ENCODE results near the gene CENPM. TPM values are rescaled to one million over a fixed set of nuclear protein-coding genes. Genes with fewer than 3 reads are reported as not detected.

Gene CENPM
- total and polyA plus RNA-seq, 5 donors: 0.23 to 1.8 (median 1.4) TPM; not detected in 2

DNA sequence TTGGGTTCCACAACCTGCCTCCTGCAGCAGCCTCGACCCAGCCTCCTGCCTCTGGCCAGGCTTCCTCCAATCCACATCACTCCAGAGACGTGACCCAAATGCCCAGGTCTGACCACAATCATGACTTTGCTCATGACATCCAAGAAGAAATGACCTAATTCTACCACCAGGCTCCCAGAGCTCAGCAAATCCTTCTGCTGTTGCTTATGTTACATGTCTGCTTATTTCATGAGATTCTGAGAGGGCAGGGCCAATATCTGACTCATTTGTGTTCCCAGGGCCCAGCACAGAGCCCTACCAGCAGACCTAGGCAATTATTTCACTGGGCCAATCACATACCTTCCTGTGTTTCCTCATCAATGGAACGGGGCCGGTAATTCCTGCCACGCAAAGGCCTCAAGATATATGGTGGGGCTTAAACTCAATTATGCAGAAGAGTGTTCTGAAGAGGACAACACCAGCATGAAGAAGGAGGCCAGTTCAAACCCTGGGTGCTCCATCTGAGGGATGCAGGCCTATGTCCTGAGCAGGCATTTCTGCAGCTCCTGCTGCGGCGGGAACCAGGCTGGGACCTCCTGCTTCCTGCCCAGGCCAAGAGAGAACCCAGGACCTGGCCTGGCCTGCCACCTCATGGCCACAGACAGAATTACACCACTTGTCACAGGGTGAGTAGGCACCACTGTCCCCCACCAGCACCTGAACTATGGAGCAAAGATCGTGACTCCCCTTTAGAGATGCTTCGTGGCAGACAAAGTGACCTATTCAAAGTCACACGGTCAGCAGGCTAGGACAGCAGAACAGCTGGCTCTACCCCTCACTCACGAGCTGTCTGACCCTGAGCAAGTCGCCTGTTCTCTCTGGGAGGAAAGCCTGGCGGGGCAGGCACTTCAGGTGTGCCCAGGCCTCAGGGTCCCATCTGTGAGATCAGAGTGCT is 5.9 kb downstream of the CENPM start:
- no peaks in the 10 kb centered on the region for H3K9me3 ChIP-seq (ENCODE audit: control insufficient read depth, low read length)
- H3K4me1 ChIP-seq (ENCODE audit: control insufficient read depth, insufficient read depth, low read length): peaks cover 2% of the 10 kb centered on the region
- H3K4me3 ChIP-seq (ENCODE audit: low read length): no peak overlapping the region
- ATAC-seq (peak; percentile 86 to 90), DNase-seq (peak; percentile 84 to 93 (median 92))
- H3K27me3 ChIP-seq (ENCODE audit: control insufficient read depth, insufficient read depth): no peaks in the 10 kb centered on the region
- H3K27ac ChIP-seq (ENCODE audit: low read length): no peak overlapping the region
- WGBS: 43% methylated on average over 13 of the region's 13 CpGs
- intact Hi-C loops (cut with DNase I): loop anchor here (2.0 to 5.0 kb wide), 6 partner anchors 118 to 246 kb away; partner anchors contain the start of gene MEI1 (in 1 of the 4)

DNA sequence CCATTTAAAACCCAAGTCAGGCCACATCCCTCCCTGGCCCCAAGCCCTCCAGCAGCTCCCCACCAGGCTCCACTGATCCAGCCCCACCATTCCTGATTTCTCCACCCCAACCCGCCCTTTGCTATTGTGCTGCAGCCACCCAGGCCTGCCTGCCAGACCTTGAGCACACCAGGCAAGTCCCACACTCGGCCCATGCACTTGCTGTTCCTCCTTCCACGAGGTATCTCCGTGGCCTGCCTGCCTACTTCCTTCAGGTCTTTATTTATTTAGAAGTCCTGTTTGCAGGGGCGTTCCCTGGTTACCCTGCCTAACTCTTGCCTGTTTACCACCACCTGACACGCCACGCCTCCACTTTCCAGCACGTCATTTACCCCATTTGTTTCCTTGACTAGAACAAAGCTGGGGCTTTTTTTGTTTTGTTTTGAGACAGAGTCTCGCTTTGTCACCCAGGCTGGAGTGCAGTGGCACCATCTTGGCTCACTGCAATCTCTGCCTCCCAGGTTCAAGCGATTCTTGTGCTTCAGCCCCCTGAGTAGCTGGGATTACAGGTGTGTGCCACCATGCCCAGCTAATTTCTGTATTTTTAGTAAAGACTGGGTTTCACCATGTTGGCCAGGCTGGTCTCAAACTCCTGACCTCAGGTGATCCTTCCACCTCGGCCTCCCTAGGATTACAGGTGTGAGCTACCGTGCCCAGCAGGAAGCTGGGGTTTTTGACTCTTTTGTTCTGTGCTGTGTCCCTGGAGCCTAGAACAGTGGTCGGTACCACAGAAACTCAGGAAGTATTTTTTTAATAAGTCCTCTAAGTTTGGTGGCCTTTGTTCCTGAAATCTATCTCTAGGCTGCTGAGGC is 6.7 kb downstream of the CENPM start:
- 83% methylated on average over 13 of the region's 13 CpGs for WGBS
- H3K4me3 ChIP-seq (ENCODE audit: low read length): no peak overlapping the region
- ATAC-seq (no peak), DNase-seq (no peak)
- peaks cover 2% of the 10 kb centered on the region for H3K4me1 ChIP-seq (ENCODE audit: control insufficient read depth, insufficient read depth, low read length)
- intact Hi-C loops (cut with DNase I): loop anchor here (2.0 to 5.0 kb wide), 6 partner anchors 117 to 245 kb away; partner anchors contain the start of gene MEI1 (in 1 of the 4)
- no peaks in the 10 kb centered on the region for H3K9me3 ChIP-seq (ENCODE audit: control insufficient read depth, low read length)
- no peaks in the 10 kb centered on the region for H3K27me3 ChIP-seq (ENCODE audit: control insufficient read depth, insufficient read depth)
- H3K27ac ChIP-seq (ENCODE audit: low read length): no peak overlapping the region

DNA sequence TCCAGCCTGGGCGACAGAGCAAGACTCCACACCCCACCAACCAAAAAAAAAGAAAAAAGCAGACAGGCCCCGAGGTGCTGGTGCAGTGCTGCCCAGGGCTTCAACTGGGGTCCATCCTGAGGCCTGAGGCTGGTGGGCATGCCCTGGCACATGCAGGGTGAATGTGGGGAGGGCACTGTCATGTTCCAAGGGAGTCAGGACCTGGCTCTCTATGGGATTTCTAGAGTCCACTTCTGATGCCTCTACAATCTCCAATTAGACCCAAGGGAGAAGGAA is 10.1 kb downstream of the CENPM start:
- H3K27ac ChIP-seq (ENCODE audit: low read length): no peak overlapping the region
- WGBS: 92% methylated on average over 2 of the region's 2 CpGs
- ATAC-seq: no peak
- no peak overlapping the region for H3K4me3 ChIP-seq (ENCODE audit: low read length)
- intact Hi-C loops (cut with DNase I): no loop called here
- peaks cover 2% of the 10 kb centered on the region for H3K4me1 ChIP-seq (ENCODE audit: control insufficient read depth, insufficient read depth, low read length)
- H3K9me3 ChIP-seq (ENCODE audit: control insufficient read depth, low read length): no peaks in the 10 kb centered on the region
- no peaks in the 10 kb centered on the region for H3K27me3 ChIP-seq (ENCODE audit: control insufficient read depth, insufficient read depth)
- DNase-seq: no peak

DNA sequence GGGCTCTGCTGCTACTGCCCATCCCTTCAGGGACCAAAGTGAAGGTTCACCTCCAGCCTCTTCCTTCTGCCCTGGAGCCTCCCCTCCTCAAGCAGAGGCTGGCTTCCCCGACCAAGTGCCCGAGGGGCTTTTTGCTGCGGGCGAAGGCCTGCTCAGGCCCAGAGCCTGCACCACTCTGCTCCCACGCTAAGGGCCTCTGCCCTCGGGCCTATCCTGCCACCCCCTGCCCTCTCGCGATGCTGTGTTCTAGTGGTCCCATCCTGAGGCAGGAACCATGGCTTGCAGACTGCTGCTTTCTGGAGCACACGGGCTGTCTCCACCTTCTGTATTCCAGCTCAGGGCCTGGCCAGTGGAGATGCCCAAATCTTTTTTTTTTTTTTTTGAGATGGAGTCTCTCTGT is 11.4 kb downstream of the CENPM start:
- Histone ChIP-seq H3K27me3 (ENCODE audit: control insufficient read depth, insufficient read depth) (no peaks in the 10 kb centered on the region), H3K4me3 (ENCODE audit: low read length) (no peak overlapping the region), H3K4me1 (ENCODE audit: control insufficient read depth, insufficient read depth, low read length) (peaks cover 2% of the 10 kb centered on the region), H3K27ac (ENCODE audit: low read length) (peak overlapping the region; percentile 13), H3K9me3 (ENCODE audit: control insufficient read depth, low read length) (no peaks in the 10 kb centered on the region)
- no peak for ATAC-seq
- DNase-seq: no peak
- intact Hi-C loops (cut with DNase I): no loop called here
- WGBS: 88% methylated on average over 9 of the region's 9 CpGs

DNA sequence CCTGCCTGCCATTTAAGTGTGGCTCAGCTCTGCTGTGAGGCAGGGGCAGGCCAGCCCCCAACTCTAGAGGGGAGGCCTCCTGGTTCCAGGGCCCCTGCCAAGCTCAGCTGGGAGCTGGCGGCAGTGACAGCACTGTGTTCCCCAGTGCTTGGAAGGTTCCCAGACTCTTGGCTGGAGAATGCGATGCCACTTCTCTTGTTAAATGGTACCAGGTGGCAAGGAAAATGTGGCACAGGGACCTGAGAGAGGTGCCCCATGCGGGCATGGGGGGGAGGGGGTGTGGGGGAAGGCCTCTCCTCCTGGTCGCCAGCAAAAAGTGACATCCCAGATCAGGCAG is 12.0 kb downstream of the CENPM start:
- intact Hi-C loops (cut with DNase I): no loop called here
- 70% methylated on average over 4 of the region's 4 CpGs for WGBS

DNA sequence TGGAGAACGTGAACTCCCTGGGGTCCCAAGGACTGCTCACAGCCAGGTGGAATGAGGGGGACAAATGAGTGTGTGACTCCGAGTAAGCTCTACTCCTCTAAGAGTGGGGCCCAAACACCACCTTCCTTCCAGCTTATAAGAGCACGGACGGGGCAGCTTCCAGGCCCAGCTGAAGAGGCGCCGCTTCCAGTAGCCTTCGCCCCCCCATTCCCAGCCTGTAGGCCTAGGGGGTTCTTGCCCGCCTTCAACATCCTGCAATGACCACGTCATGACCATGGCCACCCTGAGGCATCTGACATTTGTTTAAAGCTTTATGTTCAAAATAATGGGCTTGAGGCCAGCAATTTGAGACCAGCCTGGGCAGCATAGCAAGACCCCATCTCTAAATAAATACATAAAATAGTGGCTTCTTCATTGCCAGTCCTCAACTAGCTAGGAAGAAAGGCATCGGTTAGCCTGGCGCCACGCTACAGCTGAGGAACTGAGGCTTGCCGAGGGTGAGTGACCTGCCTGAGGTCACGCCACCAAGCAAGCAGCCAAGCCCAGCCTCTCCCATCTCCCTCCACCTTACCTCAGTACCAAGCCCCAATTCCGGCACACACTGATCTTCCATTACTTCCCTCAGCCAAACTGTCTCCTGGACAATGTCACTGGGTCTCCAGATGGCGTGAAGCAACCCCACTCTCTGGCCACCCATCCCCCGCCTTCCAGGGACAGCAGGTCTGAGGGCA is 12.5 kb downstream of the CENPM start:
- H3K27me3 ChIP-seq (ENCODE audit: control insufficient read depth, insufficient read depth): no peaks in the 10 kb centered on the region
- no peak for ATAC-seq
- intact Hi-C loops (cut with DNase I): no loop called here
- H3K27ac ChIP-seq (ENCODE audit: low read length): peak overlapping the region; percentile 4
- 94% methylated on average over 17 of the region's 17 CpGs for WGBS
- H3K4me3 ChIP-seq (ENCODE audit: low read length): no peak overlapping the region
- no peaks in the 10 kb centered on the region for H3K9me3 ChIP-seq (ENCODE audit: control insufficient read depth, low read length)
- peaks cover 1% of the 10 kb centered on the region for H3K4me1 ChIP-seq (ENCODE audit: control insufficient read depth, insufficient read depth, low read length)
- peak in 1 of 3 donors; percentile 21 for DNase-seq

More for the DNA sequence above, 12.0 kb downstream of the CENPM start:
- DNase-seq (peak in 1 of 3 donors; percentile 64), ATAC-seq (peak; percentile 43 to 57)
- Histone ChIP-seq H3K9me3 (ENCODE audit: control insufficient read depth, low read length) (no peaks in the 10 kb centered on the region), H3K4me1 (ENCODE audit: control insufficient read depth, insufficient read depth, low read length) (peaks cover 2% of the 10 kb centered on the region), H3K27ac (ENCODE audit: low read length) (peak overlapping the region; percentile 4), H3K27me3 (ENCODE audit: control insufficient read depth, insufficient read depth) (no peaks in the 10 kb centered on the region), H3K4me3 (ENCODE audit: low read length) (no peak overlapping the region)

DNA sequence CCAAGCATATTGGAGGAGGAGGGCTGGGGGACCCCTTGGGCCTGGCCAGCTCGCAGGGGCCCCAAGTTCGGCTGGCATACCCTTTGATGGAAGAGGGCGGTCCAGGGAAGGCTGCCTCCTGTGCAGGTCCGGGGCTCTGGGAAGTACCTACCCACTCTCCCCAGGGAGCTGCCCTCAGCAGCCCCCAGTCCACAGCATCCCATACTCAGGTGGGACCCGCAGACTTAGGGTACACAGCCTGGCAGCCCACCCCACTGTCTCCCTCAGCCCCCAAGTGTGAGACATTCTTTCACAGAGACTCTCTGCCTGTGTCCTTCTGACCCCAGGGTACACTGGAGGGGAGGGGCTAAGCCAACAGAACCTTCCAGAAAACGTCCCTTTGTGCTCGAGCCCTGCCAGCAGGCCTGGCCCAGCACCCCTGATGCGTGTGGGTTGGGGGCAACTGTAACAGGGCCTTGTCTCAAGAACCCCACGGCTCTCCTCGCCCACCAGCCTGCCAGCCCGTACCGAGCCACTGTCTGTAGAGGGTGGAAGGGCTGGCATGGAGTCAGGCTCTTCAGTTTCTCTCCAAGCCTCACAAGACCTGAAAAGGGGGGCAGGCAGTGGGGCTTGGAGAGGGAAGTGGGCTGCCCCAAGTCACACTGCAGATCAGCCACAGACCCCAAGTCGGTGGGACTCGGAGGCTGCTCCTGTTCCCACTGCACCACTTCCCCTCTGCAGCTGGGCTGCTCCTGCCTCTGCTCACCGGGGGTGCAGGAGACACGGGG is 13.4 kb downstream of the CENPM start:
- intact Hi-C loops (cut with DNase I): no loop called here

DNA sequence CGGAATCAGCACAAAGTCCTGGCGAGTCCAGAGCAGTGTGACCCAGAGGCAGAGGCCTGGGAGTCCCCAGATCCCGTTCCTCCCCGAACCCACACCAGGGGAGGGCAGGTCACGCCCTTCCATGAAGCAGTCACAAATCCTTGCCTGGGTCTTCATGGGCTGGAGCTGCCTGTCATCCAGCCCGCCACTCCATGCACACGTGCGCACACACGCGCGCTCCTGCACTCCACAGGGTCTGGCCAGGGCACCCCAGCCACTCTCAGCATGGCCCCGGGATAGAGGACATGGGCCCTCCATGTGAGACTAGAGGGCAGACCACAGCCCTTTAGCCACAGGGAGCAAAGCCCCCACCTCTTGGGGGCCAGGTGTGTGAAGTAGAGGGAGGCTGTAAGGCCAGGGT is 14.6 kb downstream of the CENPM start:
- no peak overlapping the region for H3K4me3 ChIP-seq (ENCODE audit: low read length)
- intact Hi-C loops (cut with DNase I): no loop called here
- ATAC-seq: no peak
- H3K9me3 ChIP-seq (ENCODE audit: control insufficient read depth, low read length): no peaks in the 10 kb centered on the region
- no peaks in the 10 kb centered on the region for H3K27me3 ChIP-seq (ENCODE audit: control insufficient read depth, insufficient read depth)
- no peak overlapping the region for H3K27ac ChIP-seq (ENCODE audit: low read length)
- H3K4me1 ChIP-seq (ENCODE audit: control insufficient read depth, insufficient read depth, low read length): no peaks in the 10 kb centered on the region
- 94% methylated on average over 12 of the region's 12 CpGs for WGBS
- peak in 1 of 3 donors; percentile 39 for DNase-seq

More for the DNA sequence above, 13.4 kb downstream of the CENPM start:
- H3K4me3 ChIP-seq (ENCODE audit: low read length): no peak overlapping the region
- no peaks in the 10 kb centered on the region for H3K4me1 ChIP-seq (ENCODE audit: control insufficient read depth, insufficient read depth, low read length)
- H3K9me3 ChIP-seq (ENCODE audit: control insufficient read depth, low read length): no peaks in the 10 kb centered on the region
- no peak overlapping the region for H3K27ac ChIP-seq (ENCODE audit: low read length)
- no peak for ATAC-seq
- peak in 2 of 3 donors; percentile 21 to 36 for DNase-seq
- no peaks in the 10 kb centered on the region for H3K27me3 ChIP-seq (ENCODE audit: control insufficient read depth, insufficient read depth)
- WGBS: 79% methylated on average over 16 of the region's 16 CpGs

DNA sequence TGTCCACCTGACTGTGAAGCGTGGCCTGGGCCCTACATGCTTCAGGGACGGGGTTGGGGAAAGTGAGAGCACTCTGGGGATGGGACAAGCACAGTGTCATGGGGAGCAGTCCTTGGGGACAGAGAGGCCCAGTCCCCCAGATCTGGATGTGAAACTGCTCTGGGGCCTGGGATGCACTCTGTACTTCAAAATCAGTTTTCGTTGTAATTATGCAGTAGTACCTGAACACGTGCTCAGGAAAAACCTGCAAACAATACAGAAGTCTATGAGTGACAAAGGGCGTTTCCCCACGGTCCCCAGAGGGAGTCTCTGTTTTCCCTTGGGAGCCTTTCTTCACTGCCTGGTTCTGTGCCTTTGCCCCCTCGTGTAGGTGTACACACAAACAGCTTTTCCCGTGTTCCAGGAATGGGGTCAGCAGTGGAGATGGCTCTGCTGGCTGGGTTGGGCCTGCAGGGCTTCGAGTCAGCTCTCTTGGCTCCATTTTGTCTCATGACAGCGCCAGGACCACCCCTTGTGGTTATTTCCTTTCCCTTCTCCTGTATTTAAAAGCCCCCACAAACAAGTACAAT is 15.2 kb downstream of the CENPM start:
- H3K9me3 ChIP-seq (ENCODE audit: control insufficient read depth, low read length): no peaks in the 10 kb centered on the region
- 78% methylated on average over 10 of the region's 10 CpGs for WGBS
- DNase-seq: peak in 2 of 3 donors; percentile 7 to 11
- H3K27ac ChIP-seq (ENCODE audit: low read length): no peak overlapping the region
- no peak overlapping the region for H3K4me3 ChIP-seq (ENCODE audit: low read length)
- no peak for ATAC-seq
- no peaks in the 10 kb centered on the region for H3K4me1 ChIP-seq (ENCODE audit: control insufficient read depth, insufficient read depth, low read length)
- intact Hi-C loops (cut with DNase I): no loop called here
- H3K27me3 ChIP-seq (ENCODE audit: control insufficient read depth, insufficient read depth): no peaks in the 10 kb centered on the region

DNA sequence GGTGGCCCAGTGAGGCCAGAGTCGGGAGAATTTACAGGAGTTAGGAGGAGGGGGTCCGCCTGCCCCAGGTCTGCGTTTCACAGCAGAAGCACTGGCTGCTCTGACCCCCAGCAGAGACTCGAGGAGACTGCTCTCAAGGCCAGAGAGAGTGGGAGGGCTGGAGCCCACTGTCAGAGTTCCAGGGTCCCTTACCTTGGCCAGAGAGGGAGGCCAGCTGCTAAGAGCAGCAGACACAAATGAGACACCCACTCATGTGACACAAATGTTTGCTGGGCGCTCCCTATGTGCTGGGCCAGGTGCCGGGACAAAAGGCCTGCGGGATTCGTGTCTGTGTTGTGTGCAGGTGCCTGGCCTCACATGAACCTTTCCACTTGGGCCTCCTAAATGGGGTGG is 17.5 kb downstream of the CENPM start:
- H3K4me1 ChIP-seq (ENCODE audit: control insufficient read depth, insufficient read depth, low read length): no peaks in the 10 kb centered on the region
- no peak overlapping the region for H3K4me3 ChIP-seq (ENCODE audit: low read length)
- WGBS: 81% methylated on average over 8 of the region's 8 CpGs
- H3K9me3 ChIP-seq (ENCODE audit: control insufficient read depth, low read length): no peaks in the 10 kb centered on the region
- intact Hi-C loops (cut with DNase I): no loop called here
- H3K27me3 ChIP-seq (ENCODE audit: control insufficient read depth, insufficient read depth): no peaks in the 10 kb centered on the region
- no peak for ATAC-seq
- peak in 2 of 3 donors; percentile 19 to 23 for DNase-seq
- H3K27ac ChIP-seq (ENCODE audit: low read length): no peak overlapping the region

All from right cardiac atrium (tissue), 5 donors.